GM12878 (cell line): ENCODE data around the gene PTGES2. TPM values are rescaled to one million over a fixed set of nuclear protein-coding genes. Genes with fewer than 3 reads are reported as not detected.
"Not testable (repeated sequence)": the region's sequence is repeated elsewhere in the genome, so short reads cannot be mapped to it uniquely, and the experiment has no call there.

ENCODE experiments used
- ATAC-seq: fragments of 200-7000 bp; cut with Tn5 transposase; 3 replicates; pipeline ENCODE4 v1.9.1; 2020; ENCODE audit warnings: mild to moderate bottlenecking, moderate library complexity
- BruUV-seq: library from RNA; stranded (reverse); fragments of 400-500 nt; replicated peaks from 2 replicates; lab custom pipeline; 2021; lab: Mats Ljungman, UMichigan
- CTCF ChIA-PET: fragments of 300-600 bp; sonication (Branson Sonifier 250); formaldehyde crosslinking; extraction: SDS; loops from one replicate; lab custom pipeline; 2021; ENCODE audit warnings: inconsistent platforms; lab: Yijun Ruan, JAX
- POLR2A ChIA-PET: fragments of 350-600 bp; formaldehyde crosslinking; extraction: SDS; loops from one replicate; lab custom pipeline; 2021; ENCODE audit warnings: inconsistent platforms; lab: Charles Lee
- RAD21 ChIA-PET: fragments of 300-600 bp; sonication (Branson Sonifier 250); formaldehyde crosslinking; loops from one replicate; lab custom pipeline; 2023; ENCODE audit warnings: antibody characterized with exemption; ENCODE audit not compliant: unreplicated experiment; lab: Charles Lee
- SMC1A ChIA-PET: fragments of 300-600 bp; sonication (Branson Sonifier 250); formaldehyde crosslinking; loops from one replicate; lab custom pipeline; 2023; ENCODE audit not compliant: unreplicated experiment, uncharacterized antibody; lab: Charles Lee
- DNase-seq: peaks from one replicate; pipeline ENCODE4 v3.0.0-alpha.2; 2011; ENCODE audit warnings: low read depth, low spot score
- FAIRE-seq: peaks from 3 replicates; lab custom pipeline; 2011; peaks lifted over from hg19 to GRCh38; lab: Jason Lieb, UNC
- H2AFZ ChIP-seq: 2 replicates; pipeline ENCODE4 v1.6.0; 2011; ENCODE audit warnings: low read depth, low read length, control low read depth; ENCODE audit not compliant: control insufficient read depth
- H3K27ac ChIP-seq: 2 replicates; pipeline ENCODE4 v1.5.1; 2011; ENCODE audit warnings: control low read depth; ENCODE audit not compliant: control insufficient read depth, insufficient read depth
- H3K27me3 ChIP-seq, 2 experiments: replicated peaks in 1 of 2; 2 replicates each; pipeline versions ENCODE4 v1.6.0 to v1.6.1; 2011; ENCODE audit warnings: low read length in 1 of 2; ENCODE audit not compliant: control insufficient read depth in 2 of 2, insufficient read depth in 2 of 2
- H3K36me3 ChIP-seq, 2 experiments: 2 replicates each; pipeline ENCODE4 v1.5.1; 2011; ENCODE audit warnings: low read length in 1 of 2; ENCODE audit not compliant: control insufficient read depth in 2 of 2, insufficient read depth in 2 of 2
- H3K4me1 ChIP-seq: 2 replicates; pipeline ENCODE4 v1.6.1; 2011; ENCODE audit warnings: mild to moderate bottlenecking, low read length, moderate library complexity, mixed read lengths; ENCODE audit not compliant: control insufficient read depth, insufficient read depth
- H3K4me2 ChIP-seq: 2 replicates; pipeline ENCODE4 v1.6.0; 2011; ENCODE audit warnings: control low read depth; ENCODE audit not compliant: control insufficient read depth, insufficient read depth
- H3K4me3 ChIP-seq: fragments of 200-600 bp; sonication (generic); 2 replicates; pipeline ENCODE4 v1.5.1; 2016
- H3K79me2 ChIP-seq: 2 replicates; pipeline ENCODE4 v1.6.0; 2011; ENCODE audit warnings: low read length; ENCODE audit not compliant: control insufficient read depth, insufficient read depth
- H3K9ac ChIP-seq: 2 replicates; pipeline ENCODE4 v1.8.0; 2011; ENCODE audit warnings: low read length, control low read depth, mixed read lengths; ENCODE audit not compliant: control insufficient read depth, insufficient read depth
- H3K9me3 ChIP-seq: replicated peaks from 3 replicates; pipeline ENCODE4 v1.5.1; 2011; ENCODE audit warnings: mild to moderate bottlenecking, low read length; ENCODE audit not compliant: control insufficient read depth, insufficient read depth
- H4K20me1 ChIP-seq: 2 replicates; pipeline ENCODE4 v1.6.0; 2011; ENCODE audit not compliant: control insufficient read depth, insufficient read depth
- MLLT1 ChIP-seq: fragments of 450-650 bp; IDR thresholded peaks from 2 replicates; pipeline ENCODE4 v1.6.1; 2016; ENCODE audit warnings: mild to moderate bottlenecking
- SMAD1 ChIP-seq: fragments of 450-650 bp; IDR thresholded peaks from 2 replicates; pipeline ENCODE4 v1.6.1; 2018; ENCODE audit warnings: mild to moderate bottlenecking, low read depth; ENCODE audit not compliant: partially characterized antibody
- SMARCA5 ChIP-seq: fragments of 450-650 bp; IDR thresholded peaks from 2 replicates; pipeline ENCODE4 v1.6.1; 2017; ENCODE audit warnings: mild to moderate bottlenecking
- WGBS: methylation state at CpG from one replicate; pipeline ENCODE4 v1.1.6; 2016; ENCODE audit warnings: low lambda C conversion rate; ENCODE audit not compliant: insufficient replicate concordance, insufficient coverage; ENCODE audit errors: missing lambda C conversion rate; 5-methylcytosine and 5-hydroxymethylcytosine counted together
- in situ Hi-C: fragments of 300-500 bp; cut with MboI; formaldehyde crosslinking; loops from 9 replicates; pipeline ENCODE4 v1.14.3; 2018; ENCODE audit warnings: mixed read lengths
- intact Hi-C: fragments of 100-400 bp; cut with micrococcal nuclease; formaldehyde crosslinking; loops from one replicate; pipeline ENCODE4 v1.14.2; 2022; ENCODE audit not compliant: unreplicated experiment
- polyA plus RNA-seq, 11 experiments: library from polyadenylated mRNA; depleted of rRNA in 4 of 11; unstranded in 6 of 11; stranded (reverse) in 5 of 11; fragments of >200 nt; fragmentation: Nextera tagmentation in 4 of 11; fragmentation: Illumina TruSeq in 1 of 11; extraction: Ambion mirVana in 4 of 11; extraction: Trizol in 1 of 11; gene quantifications; 1 replicate in 1 of 11; 2 replicates in 10 of 11; pipeline versions ENCODE4 v1.2.1 to v1.2.3, GENCODE V29; 2011 to 2016; ENCODE audit warnings: inconsistent platforms in 2 of 11, missing spikeins in 2 of 11, low read depth in 1 of 11
- total RNA-seq, 4 experiments: library from RNA; depleted of rRNA in 3 of 4; stranded (reverse); fragments of >200 nt in 3 of 4; fragmentation: Illumina TruSeq in 1 of 4; extraction: Trizol in 1 of 4; gene quantifications; 2 replicates each; pipeline versions ENCODE4 v1.2.1 to v1.2.3, GENCODE V29; 2013 to 2021

Gene PTGES2
- total and polyA plus RNA-seq, 10 of the 15 experiments (the other 5 are each of a cell fraction or from before 2014, with no cell fraction given), result 2.1 to 141 (median 99.1) TPM

- TF ChIP-seq SMAD1 (no peak), MLLT1 (no peak), SMARCA5 (no peak)
Measured at GRCh38 chr9:128136816-128137793, 9.6 kb upstream of the PTGES2 start (continued).

GRCh38 chr9:128135561-128135960 lies 8.0 kb upstream of the PTGES2 start:
- FAIRE-seq, intact Hi-C loops, H3K27me3 ChIP-seq, H3K9ac ChIP-seq, POLR2A ChIA-PET, H3K9me3 ChIP-seq, H2AFZ ChIP-seq, RAD21 ChIA-PET, SMC1A ChIA-PET, H3K4me2 ChIP-seq, H3K79me2 ChIP-seq, H3K36me3 ChIP-seq, H3K27ac ChIP-seq, DNase-seq, BruUV-seq, H4K20me1 ChIP-seq, H3K4me1 ChIP-seq, in situ Hi-C loops, ATAC-seq, CTCF ChIA-PET, H3K4me3 ChIP-seq: not testable (repeated sequence)
- WGBS, result 20% methylated on average over 8 of the region's 8 CpGs

GRCh38 chr9:128132139-128132538 lies 4.6 kb upstream of the PTGES2 start:
- H3K27me3 ChIP-seq, H3K4me1 ChIP-seq, H3K4me3 ChIP-seq, H3K79me2 ChIP-seq, intact Hi-C loops, H2AFZ ChIP-seq, DNase-seq, in situ Hi-C loops, H3K4me2 ChIP-seq, RAD21 ChIA-PET, SMC1A ChIA-PET, FAIRE-seq, H3K9me3 ChIP-seq, BruUV-seq, ATAC-seq, POLR2A ChIA-PET, H3K36me3 ChIP-seq, H3K27ac ChIP-seq, H3K9ac ChIP-seq, H4K20me1 ChIP-seq, CTCF ChIA-PET: not testable (repeated sequence)
- WGBS, result 52% methylated on average over 8 of the region's 8 CpGs

GRCh38 chr9:128131346-128131745 lies 3.8 kb upstream of the PTGES2 start:
- H3K9ac ChIP-seq, H3K36me3 ChIP-seq, H3K9me3 ChIP-seq, H3K4me3 ChIP-seq, H2AFZ ChIP-seq, H3K4me1 ChIP-seq, ATAC-seq, POLR2A ChIA-PET, intact Hi-C loops, BruUV-seq, H3K4me2 ChIP-seq, in situ Hi-C loops, RAD21 ChIA-PET, H3K27ac ChIP-seq, H3K27me3 ChIP-seq, CTCF ChIA-PET, DNase-seq, SMC1A ChIA-PET, H4K20me1 ChIP-seq, FAIRE-seq: not testable (repeated sequence)
- H3K79me2 ChIP-seq, result peaks cover 13% of the 10 kb centered on the region
- WGBS, result 30% methylated on average over 8 of the region's 8 CpGs
